BJ (cell line): ENCODE results near the gene SGO1. TPM values are rescaled to one million over a fixed set of nuclear protein-coding genes. Genes with fewer than 3 reads are reported as not detected.

Experiments
- CTCF ChIA-PET: fragments of 350-600 bp; formaldehyde crosslinking; extraction: SDS; loops from one replicate; lab custom pipeline; 2021; ENCODE audit warnings: antibody characterized with exemption, inconsistent platforms; lab: Yijun Ruan, JAX
- POLR2A ChIA-PET: fragments of 300-600 bp; sonication (Branson Sonifier 250); formaldehyde crosslinking; extraction: SDS; loops from one replicate; lab custom pipeline; 2021; ENCODE audit warnings: antibody characterized with exemption; lab: Charles Lee
- DNase-seq: peaks from one replicate; pipeline ENCODE4 v3.0.0-alpha.2; 2011; ENCODE audit warnings: low read depth
- H3K27me3 ChIP-seq: 2 replicates; pipeline ENCODE4 v1.6.0; 2011; ENCODE audit warnings: low read length; ENCODE audit not compliant: control insufficient read depth, insufficient read depth
- H3K36me3 ChIP-seq: 2 replicates; pipeline ENCODE4 v1.5.1; 2011; ENCODE audit warnings: low read length; ENCODE audit not compliant: control insufficient read depth, insufficient read depth
- H3K4me3 ChIP-seq: 2 replicates; pipeline ENCODE4 v1.5.1; 2011; ENCODE audit warnings: low read depth, mild to moderate bottlenecking, control low read depth, low read length
- polyA plus RNA-seq: library from polyadenylated mRNA; depleted of rRNA; stranded (reverse); fragments of >200 nt; gene quantifications from 2 replicates; pipeline ENCODE4 v1.2.3, GENCODE V29; 2011; rRNA removed
- small RNA-seq: library from RNA; depleted of rRNA; stranded (forward); fragments of <200 nt; gene quantifications from one replicate; pipeline ENCODE3, GENCODE V24; 2012; ENCODE audit warnings: low replicate concordance, low read depth; ENCODE audit not compliant: insufficient read length
- TF ChIP-seq, protein P1 (sequence below): IDR thresholded peaks from 2 replicates; pipeline ENCODE4 v1.5.1; 2011; ENCODE audit warnings: low read depth, mild to moderate bottlenecking, control low read depth, inconsistent platforms, low read length, moderate library complexity; ENCODE audit not compliant: insufficient read depth

Gene SGO1
- polyA plus RNA-seq, 1 experiment: 1.6 TPM

DNA sequence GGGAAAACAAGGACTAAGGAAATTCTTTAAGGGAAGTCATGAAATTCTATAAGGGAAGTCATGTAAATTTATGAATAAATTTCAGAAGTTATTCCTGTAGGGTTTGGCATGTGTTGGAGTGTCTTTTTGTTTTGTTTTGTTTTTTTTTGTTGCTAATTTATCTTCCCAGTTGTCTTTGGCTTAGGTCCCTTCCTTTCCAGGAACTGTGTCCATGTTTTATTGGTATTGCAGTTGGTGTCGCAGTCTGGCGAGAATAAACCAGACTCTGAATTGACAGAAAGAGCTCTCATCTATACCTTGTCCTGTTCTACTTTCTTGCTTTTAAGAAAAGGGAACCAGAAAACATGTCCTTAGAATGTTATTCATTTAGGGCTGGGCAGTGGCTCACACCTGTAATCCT is 57.6 kb downstream of the SGO1 start:
- no peak for DNase-seq
- CTCF ChIA-PET: no interaction called here
- Histone ChIP-seq H3K36me3 (no peaks in the 10 kb centered on the region), H3K4me3 (no peak overlapping the region), H3K27me3 (no peaks in the 10 kb centered on the region)
- POLR2A ChIA-PET: no interaction called here
- TF ChIP-seq, protein P1, sequence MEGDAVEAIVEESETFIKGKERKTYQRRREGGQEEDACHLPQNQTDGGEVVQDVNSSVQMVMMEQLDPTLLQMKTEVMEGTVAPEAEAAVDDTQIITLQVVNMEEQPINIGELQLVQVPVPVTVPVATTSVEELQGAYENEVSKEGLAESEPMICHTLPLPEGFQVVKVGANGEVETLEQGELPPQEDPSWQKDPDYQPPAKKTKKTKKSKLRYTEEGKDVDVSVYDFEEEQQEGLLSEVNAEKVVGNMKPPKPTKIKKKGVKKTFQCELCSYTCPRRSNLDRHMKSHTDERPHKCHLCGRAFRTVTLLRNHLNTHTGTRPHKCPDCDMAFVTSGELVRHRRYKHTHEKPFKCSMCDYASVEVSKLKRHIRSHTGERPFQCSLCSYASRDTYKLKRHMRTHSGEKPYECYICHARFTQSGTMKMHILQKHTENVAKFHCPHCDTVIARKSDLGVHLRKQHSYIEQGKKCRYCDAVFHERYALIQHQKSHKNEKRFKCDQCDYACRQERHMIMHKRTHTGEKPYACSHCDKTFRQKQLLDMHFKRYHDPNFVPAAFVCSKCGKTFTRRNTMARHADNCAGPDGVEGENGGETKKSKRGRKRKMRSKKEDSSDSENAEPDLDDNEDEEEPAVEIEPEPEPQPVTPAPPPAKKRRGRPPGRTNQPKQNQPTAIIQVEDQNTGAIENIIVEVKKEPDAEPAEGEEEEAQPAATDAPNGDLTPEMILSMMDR: no peak

DNA sequence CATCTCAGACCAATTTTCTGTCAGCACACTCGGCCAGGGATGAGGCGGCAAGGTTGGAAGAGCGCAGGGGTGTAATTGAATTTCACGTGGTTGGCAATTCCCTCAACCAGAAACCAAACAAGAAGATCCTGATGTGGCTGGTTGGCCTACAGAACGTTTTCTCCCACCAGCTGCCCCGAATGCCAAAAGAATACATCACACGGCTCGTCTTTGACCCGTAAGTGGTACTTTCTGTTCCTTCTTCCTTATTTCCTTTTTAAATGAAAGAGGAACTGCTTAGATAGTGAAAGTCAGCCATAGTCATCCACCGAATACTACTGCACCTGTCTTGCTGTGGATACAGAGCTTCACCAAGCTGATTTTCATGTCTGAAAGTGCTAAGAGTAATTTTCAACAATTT is 60.1 kb downstream of the SGO1 start:
- Histone ChIP-seq H3K4me3 (no peak overlapping the region), H3K27me3 (no peaks in the 10 kb centered on the region), H3K36me3 (no peaks in the 10 kb centered on the region)
- ChIA-PET POLR2A (no interaction called here), CTCF (no interaction called here)
- DNase-seq: no peak
- TF ChIP-seq, protein P1: no peak

DNA sequence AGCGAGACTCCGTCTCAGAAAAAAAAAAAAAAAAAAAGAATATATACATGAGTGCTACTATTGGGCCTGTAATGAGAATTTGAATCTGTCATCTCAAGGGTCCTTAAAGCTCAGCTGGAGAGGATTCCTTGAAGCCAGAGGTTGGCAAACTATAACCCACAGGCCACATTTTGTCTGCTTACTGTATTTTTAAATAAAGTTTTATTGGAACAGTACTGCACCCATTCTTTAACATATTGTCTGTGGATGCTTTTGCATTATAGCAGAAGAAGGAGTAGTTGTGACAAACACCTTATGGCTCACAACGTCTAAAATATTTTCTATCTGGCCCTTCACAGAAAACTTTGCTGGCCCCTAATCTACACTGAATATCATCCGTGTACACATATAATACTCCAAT is 60.7 kb downstream of the SGO1 start:
- Histone ChIP-seq H3K36me3 (no peaks in the 10 kb centered on the region), H3K4me3 (no peak overlapping the region), H3K27me3 (no peaks in the 10 kb centered on the region)
- ChIA-PET CTCF (interaction anchor here (1.8 kb wide), 1 partner anchor 12 kb away, joined by 4 read pairs; no protein-coding TSS in a partner anchor), POLR2A (no interaction called here)
- TF ChIP-seq, protein P1: no peak
- DNase-seq: no peak

DNA sequence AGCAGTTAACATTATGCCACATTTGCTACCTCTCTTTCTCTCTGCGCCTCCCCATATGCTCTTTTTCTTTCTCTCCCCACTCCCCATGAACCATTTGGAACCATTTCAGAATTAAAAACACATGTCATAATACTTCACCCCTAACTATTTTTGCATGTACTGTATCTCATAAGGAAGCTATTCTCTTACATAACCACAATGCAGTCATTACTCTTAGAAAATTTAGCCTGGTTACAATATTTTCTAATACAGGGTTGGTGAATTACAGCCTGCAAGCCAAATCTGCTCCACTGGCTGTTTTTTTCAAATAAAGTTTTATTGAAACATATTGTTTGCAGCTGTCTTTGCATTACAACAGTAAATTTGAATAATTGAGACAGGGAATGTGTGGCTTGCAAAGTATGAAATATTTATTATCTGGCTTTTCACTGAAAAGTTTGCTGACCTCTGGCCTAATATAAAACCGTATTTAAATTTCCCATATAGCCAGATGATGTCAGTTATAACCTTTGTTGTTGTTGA is 62.8 kb downstream of the SGO1 start:
- no peaks in the 10 kb centered on the region for H3K36me3 ChIP-seq
- no peaks in the 10 kb centered on the region for H3K27me3 ChIP-seq
- H3K4me3 ChIP-seq: no peak overlapping the region
- DNase-seq: no peak
- ChIA-PET CTCF (interaction anchor here (1.0 kb wide), 1 partner anchor 55 kb away, joined by 3 read pairs; no protein-coding TSS in a partner anchor), POLR2A (no interaction called here)
- TF ChIP-seq, protein P1: no peak

DNA sequence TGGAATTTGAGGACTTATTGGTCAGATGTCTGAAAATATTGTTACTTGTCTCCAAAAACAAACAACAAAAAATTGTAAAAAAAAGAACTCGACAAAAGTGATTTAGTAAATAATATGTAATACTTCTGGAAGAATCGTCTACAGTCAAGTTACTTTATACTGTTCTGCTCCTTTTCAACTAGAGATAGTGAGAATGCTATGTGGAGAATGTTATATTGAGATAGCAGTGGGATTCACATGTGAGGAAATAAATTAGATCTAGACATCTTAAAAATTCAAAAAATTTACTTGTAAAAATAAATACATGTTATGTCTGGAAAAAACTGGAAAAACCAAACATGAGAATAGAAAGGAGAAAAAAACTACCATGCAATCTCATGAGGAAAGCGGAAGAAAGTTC is 64.9 kb downstream of the SGO1 start:
- TF ChIP-seq, protein P1: no peak
- Histone ChIP-seq H3K36me3 (no peaks in the 10 kb centered on the region), H3K4me3 (no peak overlapping the region), H3K27me3 (no peaks in the 10 kb centered on the region)
- DNase-seq: no peak
- ChIA-PET POLR2A (no interaction called here), CTCF (no interaction called here)

Small RNA genes lying within 50 kb of the gene (small RNA-seq; reads per million reads assigned to genes)
- gene MIR3135A: not detected

Other genes with a start within 250 kb of the SGO1 start
- 29.8 and 36.0 TPM in 2 replicates for gene RAB5A, start 239.1 kb downstream of the SGO1 start, polyA plus RNA-seq
- gene PP2D1, start 173.9 kb downstream of the SGO1 start, polyA plus RNA-seq: not detected in 2 replicates
- gene KAT2B, start 145.8 kb downstream of the SGO1 start, polyA plus RNA-seq: 4.5 and 7.1 TPM in 2 replicates